DND-41 (cell line): ENCODE measurements around the gene AKR7A2.

ENCODE experiments used
- EZH2 ChIP-seq: IDR thresholded peaks from 3 replicates; pipeline ENCODE4 v1.6.1; 2012; ENCODE audit warnings: borderline replicate concordance, low read depth, mild to moderate bottlenecking, moderate library complexity, low read length, inconsistent platforms; ENCODE audit not compliant: severe bottlenecking
- TF ChIP-seq, protein P1 (sequence below): IDR thresholded peaks from 2 replicates; pipeline ENCODE4 v1.5.1; 2012; ENCODE audit warnings: borderline replicate concordance, low read length, moderate library complexity, mild to moderate bottlenecking; ENCODE audit not compliant: poor library complexity, severe bottlenecking; ENCODE audit errors: extremely low read depth

DNA sequence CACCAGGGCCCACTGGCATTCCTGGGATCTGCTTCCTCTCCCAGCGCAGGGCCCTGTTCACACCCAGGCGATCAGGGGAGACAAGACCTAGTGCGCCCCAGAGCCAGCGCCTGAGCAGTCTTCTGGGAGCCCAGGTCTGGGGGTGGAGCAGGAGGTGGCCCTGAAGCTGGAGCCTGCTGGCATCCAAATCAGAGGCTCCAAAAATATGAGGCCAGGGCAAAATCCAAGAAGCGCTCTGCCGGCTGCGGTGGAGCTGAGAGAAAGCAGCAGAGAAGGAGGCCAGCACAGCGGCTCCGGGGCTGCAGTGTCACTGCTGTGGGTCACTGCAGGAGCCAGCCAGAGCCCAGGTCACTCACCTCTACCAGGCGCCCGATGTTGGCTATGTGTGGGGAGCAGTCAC lies 32.9 kb upstream of the AKR7A2 start:
- TF ChIP-seq, protein P1, sequence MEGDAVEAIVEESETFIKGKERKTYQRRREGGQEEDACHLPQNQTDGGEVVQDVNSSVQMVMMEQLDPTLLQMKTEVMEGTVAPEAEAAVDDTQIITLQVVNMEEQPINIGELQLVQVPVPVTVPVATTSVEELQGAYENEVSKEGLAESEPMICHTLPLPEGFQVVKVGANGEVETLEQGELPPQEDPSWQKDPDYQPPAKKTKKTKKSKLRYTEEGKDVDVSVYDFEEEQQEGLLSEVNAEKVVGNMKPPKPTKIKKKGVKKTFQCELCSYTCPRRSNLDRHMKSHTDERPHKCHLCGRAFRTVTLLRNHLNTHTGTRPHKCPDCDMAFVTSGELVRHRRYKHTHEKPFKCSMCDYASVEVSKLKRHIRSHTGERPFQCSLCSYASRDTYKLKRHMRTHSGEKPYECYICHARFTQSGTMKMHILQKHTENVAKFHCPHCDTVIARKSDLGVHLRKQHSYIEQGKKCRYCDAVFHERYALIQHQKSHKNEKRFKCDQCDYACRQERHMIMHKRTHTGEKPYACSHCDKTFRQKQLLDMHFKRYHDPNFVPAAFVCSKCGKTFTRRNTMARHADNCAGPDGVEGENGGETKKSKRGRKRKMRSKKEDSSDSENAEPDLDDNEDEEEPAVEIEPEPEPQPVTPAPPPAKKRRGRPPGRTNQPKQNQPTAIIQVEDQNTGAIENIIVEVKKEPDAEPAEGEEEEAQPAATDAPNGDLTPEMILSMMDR = no peak
- TF ChIP-seq EZH2 = no peak
